Measurements from ENCODE around the gene UTP14A. TPM values are rescaled to one million over a fixed set of nuclear protein-coding genes. Genes with fewer than 3 reads are reported as not detected.

Gene UTP14A
- total and polyA plus RNA-seq, 2 donors (not counting 1 experiment from before 2014, with no cell fraction given) = 6.0 to 21.5 TPM

DNA sequence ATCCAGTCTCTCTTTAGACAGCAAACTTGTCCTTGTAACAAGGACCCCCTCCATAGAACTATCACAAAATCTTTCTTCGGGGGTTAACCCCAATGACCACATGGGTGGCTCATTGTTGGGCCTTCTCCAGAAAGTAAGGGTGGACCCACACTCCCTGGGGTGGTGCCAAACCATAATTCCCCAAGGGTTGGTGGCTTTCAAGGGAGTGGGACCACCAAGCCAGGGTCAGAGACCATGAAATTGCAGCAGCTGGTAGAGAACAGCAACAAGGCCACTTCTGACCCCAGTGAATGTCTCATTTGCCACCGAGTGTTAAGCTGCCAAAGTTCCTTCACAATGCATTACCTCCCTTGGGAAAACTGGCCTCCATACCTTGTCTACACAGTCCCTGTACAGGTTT is 33.4 kb upstream of the UTP14A start:
- WGBS (ENCODE audit: insufficient coverage) = no CpG with 5 or more reads among the region's 2 CpGs

GRCh38 chrX:129875669-129876068 is 30.3 kb upstream of the UTP14A start:
- intact Hi-C loops (cut with micrococcal nuclease) = no loop called here
- H3K4me3 Mint-ChIP-seq = no peak overlapping the region
- Histone ChIP-seq H3K4me2 (replicated peaks; ENCODE audit: low read depth, low read length, poor library complexity, severe bottlenecking) (no peak overlapping the region), H4K20me1 (ENCODE audit: control insufficient read depth, insufficient read depth, low read length, poor library complexity, severe bottlenecking) (no peaks in the 10 kb centered on the region), H3K4me3 (ENCODE audit: control extremely low read depth in 1 of 5, extremely low read depth in 1 of 5, insufficient read depth in 1 of 5, low read depth in 2 of 5, low read length in 4 of 5) (no peak overlapping the region), H3K9ac (ENCODE audit: low read length) (no peak overlapping the region), H3K4me1 (ENCODE audit: control insufficient read depth in 2 of 2, insufficient read depth in 2 of 2, low read length in 2 of 2) (no peaks in the 10 kb centered on the region), H3K27ac (ENCODE audit: low read length in 2 of 2) (no peak overlapping the region), H2AFZ (ENCODE audit: insufficient read depth, low read depth, low read length, poor library complexity, severe bottlenecking) (no peak overlapping the region), H3K9me3 (ENCODE audit: control extremely low read depth in 1 of 3, control insufficient read depth in 2 of 3, insufficient read depth in 1 of 3, low read length in 2 of 3) (no peaks in the 10 kb centered on the region), H3K36me3 (replicated peaks in 1 of 2; ENCODE audit: control extremely low read depth in 1 of 2, control insufficient read depth in 1 of 2, extremely low read depth in 1 of 2, insufficient read depth in 2 of 2, low read length in 1 of 2) (no peaks in the 10 kb centered on the region), H3K27me3 (replicated peaks in 1 of 4; ENCODE audit: control extremely low read depth in 1 of 4, control insufficient read depth in 3 of 4, insufficient read depth in 4 of 4, low read length in 3 of 4) (no peaks in the 10 kb centered on the region), H3K79me2 (ENCODE audit: control insufficient read depth, insufficient read depth, low read length) (no peaks in the 10 kb centered on the region)
- TF ChIP-seq CTCF (IDR thresholded peaks at IDR 0.05) (no peak), EZH2 (IDR thresholded peaks at IDR 0.05; ENCODE audit: borderline replicate concordance, insufficient read depth, low read depth, low read length, poor library complexity, severe bottlenecking) (no peak)
- ATAC-seq (ENCODE audit: low read depth) (no peak), DNase-seq (no peak)
- no peak overlapping the region for H3K27ac Mint-ChIP-seq
- peaks cover 3% of the 10 kb centered on the region for H3K9me3 Mint-ChIP-seq (ENCODE audit: insufficient read depth)
- 33% methylated on average over 2 of the region's 3 CpGs for WGBS (ENCODE audit: insufficient coverage)
- no peaks in the 10 kb centered on the region for H3K27me3 Mint-ChIP-seq
- POLR2A ChIA-PET = no interaction called here
- H3K4me1 Mint-ChIP-seq = no peaks in the 10 kb centered on the region
- CTCF ChIA-PET = no interaction called here

More for the DNA sequence above, 33.4 kb upstream of the UTP14A start:
- H3K9ac ChIP-seq (ENCODE audit: low read length) = no peak overlapping the region
- no peak overlapping the region for H2AFZ ChIP-seq (ENCODE audit: insufficient read depth, low read depth, low read length, poor library complexity, severe bottlenecking)
- intact Hi-C loops (cut with micrococcal nuclease) = no loop called here
- no peak overlapping the region for H3K27ac ChIP-seq (ENCODE audit: low read length in 2 of 2)
- no peaks in the 10 kb centered on the region for H3K9me3 ChIP-seq (ENCODE audit: control extremely low read depth in 1 of 3, control insufficient read depth in 2 of 3, insufficient read depth in 1 of 3, low read length in 2 of 3)
- no peak for ATAC-seq (ENCODE audit: low read depth)
- Mint-ChIP-seq H3K27me3 (no peaks in the 10 kb centered on the region), H3K27ac (no peak overlapping the region), H3K4me3 (no peak overlapping the region), H3K4me1 (no peaks in the 10 kb centered on the region), H3K9me3 (ENCODE audit: insufficient read depth) (no peaks in the 10 kb centered on the region)
- no peaks in the 10 kb centered on the region for H3K27me3 ChIP-seq (replicated peaks in 1 of 4; ENCODE audit: control extremely low read depth in 1 of 4, control insufficient read depth in 3 of 4, insufficient read depth in 4 of 4, low read length in 3 of 4)
- no peaks in the 10 kb centered on the region for H3K4me1 ChIP-seq (ENCODE audit: control insufficient read depth in 2 of 2, insufficient read depth in 2 of 2, low read length in 2 of 2)
- DNase-seq = no peak
- H3K36me3 ChIP-seq (replicated peaks in 1 of 2; ENCODE audit: control extremely low read depth in 1 of 2, control insufficient read depth in 1 of 2, extremely low read depth in 1 of 2, insufficient read depth in 2 of 2, low read length in 1 of 2) = no peaks in the 10 kb centered on the region
- no peaks in the 10 kb centered on the region for H4K20me1 ChIP-seq (ENCODE audit: control insufficient read depth, insufficient read depth, low read length, poor library complexity, severe bottlenecking)
- no peak overlapping the region for H3K4me2 ChIP-seq (replicated peaks; ENCODE audit: low read depth, low read length, poor library complexity, severe bottlenecking)
- CTCF ChIA-PET = no interaction called here
- TF ChIP-seq CTCF (IDR thresholded peaks at IDR 0.05) (no peak), EZH2 (IDR thresholded peaks at IDR 0.05; ENCODE audit: borderline replicate concordance, insufficient read depth, low read depth, low read length, poor library complexity, severe bottlenecking) (no peak)
- H3K4me3 ChIP-seq (ENCODE audit: control extremely low read depth in 1 of 5, extremely low read depth in 1 of 5, insufficient read depth in 1 of 5, low read depth in 2 of 5, low read length in 4 of 5) = no peak overlapping the region
- H3K79me2 ChIP-seq (ENCODE audit: control insufficient read depth, insufficient read depth, low read length) = no peaks in the 10 kb centered on the region
- POLR2A ChIA-PET = no interaction called here

Measured in B cell (primary cell).